ENCODE measurements around the gene SPACA9. TPM values are rescaled to one million over a fixed set of nuclear protein-coding genes. Genes with fewer than 3 reads are reported as not detected.

Gene SPACA9
- total RNA-seq, 1 donor from 2014 or later = 4.1 TPM

DNA sequence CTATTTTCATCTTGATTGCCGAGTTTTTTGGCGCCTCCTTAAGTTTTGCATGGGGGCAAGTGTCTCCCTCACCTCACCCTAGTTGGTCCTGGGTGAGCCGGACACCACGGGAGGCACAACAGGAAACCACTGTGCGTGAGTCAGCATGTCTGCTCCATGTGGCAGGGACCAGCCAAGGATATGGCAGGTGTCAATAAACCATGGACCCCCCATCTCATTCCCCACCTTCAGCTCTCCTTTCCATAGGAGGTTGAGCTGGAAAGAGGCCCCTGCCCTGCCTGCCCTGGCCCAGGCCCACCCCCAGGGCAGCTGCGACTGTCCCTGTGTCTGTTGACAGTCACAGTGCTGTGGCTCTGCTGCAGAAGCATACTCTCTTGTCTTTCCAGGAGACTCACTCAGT, 3.1 kb downstream of the SPACA9 start:
- no peaks in the 10 kb centered on the region for H3K27me3 Mint-ChIP-seq (ENCODE audit: low read depth)
- DNase-seq (ENCODE audit: low read depth, low spot score) = no peak
- H3K27ac Mint-ChIP-seq (ENCODE audit: unreplicated experiment) = no peak overlapping the region
- TF ChIP-seq, protein P1, sequence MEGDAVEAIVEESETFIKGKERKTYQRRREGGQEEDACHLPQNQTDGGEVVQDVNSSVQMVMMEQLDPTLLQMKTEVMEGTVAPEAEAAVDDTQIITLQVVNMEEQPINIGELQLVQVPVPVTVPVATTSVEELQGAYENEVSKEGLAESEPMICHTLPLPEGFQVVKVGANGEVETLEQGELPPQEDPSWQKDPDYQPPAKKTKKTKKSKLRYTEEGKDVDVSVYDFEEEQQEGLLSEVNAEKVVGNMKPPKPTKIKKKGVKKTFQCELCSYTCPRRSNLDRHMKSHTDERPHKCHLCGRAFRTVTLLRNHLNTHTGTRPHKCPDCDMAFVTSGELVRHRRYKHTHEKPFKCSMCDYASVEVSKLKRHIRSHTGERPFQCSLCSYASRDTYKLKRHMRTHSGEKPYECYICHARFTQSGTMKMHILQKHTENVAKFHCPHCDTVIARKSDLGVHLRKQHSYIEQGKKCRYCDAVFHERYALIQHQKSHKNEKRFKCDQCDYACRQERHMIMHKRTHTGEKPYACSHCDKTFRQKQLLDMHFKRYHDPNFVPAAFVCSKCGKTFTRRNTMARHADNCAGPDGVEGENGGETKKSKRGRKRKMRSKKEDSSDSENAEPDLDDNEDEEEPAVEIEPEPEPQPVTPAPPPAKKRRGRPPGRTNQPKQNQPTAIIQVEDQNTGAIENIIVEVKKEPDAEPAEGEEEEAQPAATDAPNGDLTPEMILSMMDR (conservative IDR thresholded peaks at IDR 0.05) = no peak
- no peaks in the 10 kb centered on the region for H3K36me3 Mint-ChIP-seq (ENCODE audit: low read depth)
- H3K9me3 Mint-ChIP-seq = no peaks in the 10 kb centered on the region
- peak overlapping the region; percentile 38 for H3K4me3 Mint-ChIP-seq
- peaks cover 5% of the 10 kb centered on the region for H3K4me1 Mint-ChIP-seq

GRCh38 chr9:132882616-132883015, 3.9 kb downstream of the SPACA9 start:
- peaks cover 5% of the 10 kb centered on the region for H3K4me1 Mint-ChIP-seq
- TF ChIP-seq, protein P1 (conservative IDR thresholded peaks at IDR 0.05) = no peak
- no peaks in the 10 kb centered on the region for H3K36me3 Mint-ChIP-seq (ENCODE audit: low read depth)
- H3K4me3 Mint-ChIP-seq = peak overlapping the region; percentile 38
- peak overlapping the region; percentile 81 for H3K27ac Mint-ChIP-seq (ENCODE audit: unreplicated experiment)
- H3K9me3 Mint-ChIP-seq = no peaks in the 10 kb centered on the region
- no peak for DNase-seq (ENCODE audit: low read depth, low spot score)
- H3K27me3 Mint-ChIP-seq (ENCODE audit: low read depth) = no peaks in the 10 kb centered on the region

GRCh38 chr9:132883349-132884294, 4.9 kb downstream of the SPACA9 start:
- Mint-ChIP-seq H3K4me1 (peaks cover 5% of the 10 kb centered on the region), H3K36me3 (ENCODE audit: low read depth) (no peaks in the 10 kb centered on the region), H3K4me3 (peak overlapping the region; percentile 29), H3K9me3 (no peaks in the 10 kb centered on the region), H3K27me3 (ENCODE audit: low read depth) (no peaks in the 10 kb centered on the region), H3K27ac (ENCODE audit: unreplicated experiment) (peak overlapping the region; percentile 81)
- no peak for DNase-seq (ENCODE audit: low read depth, low spot score)
- TF ChIP-seq, protein P1 (conservative IDR thresholded peaks at IDR 0.05) = no peak

DNA sequence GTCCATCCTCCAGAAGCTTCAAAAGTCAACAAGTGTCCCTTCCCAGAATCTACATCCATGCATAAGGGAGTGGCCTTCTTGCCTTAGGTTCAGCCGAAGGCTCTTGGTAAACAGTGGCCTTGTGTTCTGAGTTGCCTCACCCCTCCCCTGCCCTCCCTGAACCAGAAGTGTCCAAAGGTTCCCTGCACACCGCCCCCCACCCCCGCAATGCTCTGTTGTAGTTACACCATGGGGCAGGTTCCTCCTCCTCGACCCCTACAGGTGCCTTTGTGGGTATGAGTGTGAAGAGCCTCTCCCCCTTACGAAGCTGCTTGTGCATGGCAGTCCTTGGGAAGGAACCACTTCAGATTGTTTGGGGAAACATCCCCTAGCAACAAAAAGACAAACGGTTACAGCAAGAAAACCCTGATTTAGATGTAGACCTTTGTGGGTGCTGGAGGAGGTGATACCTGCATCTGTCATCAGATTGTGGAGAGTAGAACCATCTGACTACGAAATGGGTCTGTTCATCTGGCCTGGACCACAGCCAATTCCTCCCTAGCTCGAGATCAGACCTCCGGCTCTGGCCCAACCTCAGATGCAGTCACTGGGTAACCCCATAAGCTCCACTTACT, 7.1 kb downstream of the SPACA9 start:
- Mint-ChIP-seq H3K9me3 (no peaks in the 10 kb centered on the region), H3K36me3 (ENCODE audit: low read depth) (no peaks in the 10 kb centered on the region), H3K27me3 (ENCODE audit: low read depth) (no peaks in the 10 kb centered on the region), H3K4me3 (no peak overlapping the region), H3K27ac (ENCODE audit: unreplicated experiment) (no peak overlapping the region), H3K4me1 (no peaks in the 10 kb centered on the region)
- no peak for DNase-seq (ENCODE audit: low read depth, low spot score)
- TF ChIP-seq, protein P1 (conservative IDR thresholded peaks at IDR 0.05) = no peak

GRCh38 chr9:132886334-132886725, 7.6 kb downstream of the SPACA9 start:
- Mint-ChIP-seq H3K9me3 (no peaks in the 10 kb centered on the region), H3K27ac (ENCODE audit: unreplicated experiment) (no peak overlapping the region), H3K27me3 (ENCODE audit: low read depth) (no peaks in the 10 kb centered on the region), H3K4me3 (no peak overlapping the region), H3K4me1 (no peaks in the 10 kb centered on the region), H3K36me3 (ENCODE audit: low read depth) (no peaks in the 10 kb centered on the region)
- no peak for DNase-seq (ENCODE audit: low read depth, low spot score)
- TF ChIP-seq, protein P1 (conservative IDR thresholded peaks at IDR 0.05) = no peak
